Measurements from ENCODE around the gene MEIOC.
"Not testable (repeated sequence)": the region's sequence is repeated elsewhere in the genome, so short reads cannot be mapped to it uniquely, and the experiment has no call there.

The MEIOC gene

DNA sequence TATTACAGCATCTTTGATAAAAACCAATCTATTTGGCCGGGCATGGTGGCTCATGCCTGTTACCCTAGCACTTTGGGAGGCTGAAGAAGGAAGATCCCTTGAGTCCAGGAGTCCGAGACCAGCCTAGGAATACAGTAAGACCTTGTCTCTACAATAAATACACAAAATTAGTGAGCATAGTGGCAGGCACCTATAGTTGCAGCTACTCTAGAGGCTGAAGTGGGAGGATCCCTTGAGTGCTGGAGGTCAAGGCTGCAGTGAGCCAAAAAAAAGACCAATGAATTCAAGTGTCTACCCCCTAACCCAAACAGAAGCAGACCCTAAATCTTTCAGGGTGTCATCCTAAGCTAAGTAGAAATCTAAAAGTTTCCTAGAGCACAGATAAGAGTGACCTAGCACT, 7.3 kb upstream of the MEIOC start:
- no peak for DNase-seq

DNA sequence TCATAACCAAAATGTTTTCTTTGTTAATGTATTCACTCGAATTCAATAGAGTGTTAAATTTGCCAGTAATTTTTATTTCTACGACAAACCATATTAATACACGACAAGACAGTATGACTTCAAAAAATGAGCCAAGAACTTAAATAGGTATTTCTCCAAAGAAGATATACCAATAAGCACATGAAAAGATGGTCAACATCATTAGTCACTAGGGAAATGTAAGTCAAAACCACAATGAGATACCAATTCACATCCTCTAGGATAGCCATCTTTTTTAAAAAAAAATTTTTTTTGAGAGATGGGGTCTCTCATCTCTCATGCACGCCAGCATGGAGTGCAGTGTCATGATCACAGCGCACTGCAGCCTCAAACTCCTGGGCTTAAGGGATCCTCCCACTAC, 5.0 kb upstream of the MEIOC start:
- DNase-seq = no peak

DNA sequence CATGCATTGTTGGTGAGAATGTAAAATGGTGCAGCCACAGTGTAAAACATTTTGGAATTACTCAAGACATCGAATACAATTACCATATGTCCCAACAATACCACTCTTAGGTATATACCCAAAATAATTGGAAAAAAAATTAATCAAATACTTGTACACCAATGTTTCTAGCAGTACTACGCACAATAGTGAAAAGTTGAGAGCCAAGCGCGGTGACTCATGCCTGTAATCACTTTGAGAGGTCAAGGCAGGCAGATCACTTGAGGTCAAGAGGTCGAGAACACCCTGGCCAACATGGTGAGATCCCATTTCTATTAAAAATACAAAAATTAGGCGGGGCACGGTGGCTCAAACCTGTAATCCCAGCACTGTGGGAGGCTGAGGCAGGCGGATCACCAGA, 3.5 kb upstream of the MEIOC start:
- DNase-seq = no peak

DNA sequence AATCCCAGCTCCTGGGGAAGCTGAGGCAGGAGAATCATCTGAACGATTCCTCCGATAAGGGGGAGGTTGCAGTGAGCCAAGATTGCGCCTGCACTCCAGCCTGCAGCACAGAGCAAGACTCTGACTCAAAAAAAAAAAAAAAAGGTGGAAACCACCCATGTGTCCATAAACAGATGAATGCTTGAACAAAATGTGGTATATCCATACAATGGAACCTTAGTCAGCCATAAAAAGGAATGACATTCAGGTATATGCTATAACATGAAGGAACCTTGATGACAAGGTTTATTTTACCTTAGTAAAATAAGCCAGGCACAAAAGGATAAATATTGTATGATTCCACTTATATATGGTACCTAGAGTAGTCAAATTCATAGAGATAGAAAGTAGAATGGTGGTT, 2.9 kb upstream of the MEIOC start:
- no peak for DNase-seq

DNA sequence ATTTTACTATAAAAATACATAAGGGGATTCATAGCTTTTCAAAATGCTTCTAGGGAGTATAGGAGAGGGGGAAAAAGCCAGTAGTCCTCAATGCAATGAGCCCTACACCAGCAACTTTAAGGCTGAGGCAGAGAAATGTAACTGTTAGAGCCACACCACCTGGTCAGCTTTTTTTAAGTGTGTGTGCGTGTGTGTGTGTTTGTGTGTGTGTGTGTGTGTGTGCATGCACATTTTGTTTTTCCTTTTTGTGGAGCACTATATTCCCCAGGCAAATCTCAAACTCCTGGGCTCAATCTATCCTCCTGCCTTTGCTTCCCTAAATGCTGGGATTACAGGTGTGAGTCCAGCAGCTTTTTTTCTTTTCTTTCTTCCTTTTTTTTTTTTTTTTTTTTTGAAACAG, 2.3 kb upstream of the MEIOC start:
- DNase-seq = no peak

DNA sequence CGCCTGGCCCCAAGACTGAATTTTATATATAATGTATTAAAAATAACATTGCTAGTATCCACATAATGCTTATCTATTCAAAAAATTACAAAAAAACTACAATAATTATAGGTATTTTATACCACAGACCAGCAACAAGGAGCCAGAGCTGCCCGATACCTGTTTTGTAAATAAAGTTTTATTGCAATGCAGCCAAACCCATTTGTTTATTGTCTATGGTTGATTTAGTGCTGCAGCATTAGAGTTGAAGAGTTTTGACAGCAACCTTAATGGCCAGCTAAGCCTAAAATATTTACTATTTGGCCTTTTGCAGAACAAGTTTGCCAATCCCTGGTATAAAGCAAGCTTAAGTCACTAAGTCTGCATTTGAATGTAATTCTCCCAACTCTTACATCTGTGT, 5.6 kb downstream of the MEIOC start:
- DNase-seq = no peak

GRCh38 chr17:44663095-44663494, 6.8 kb downstream of the MEIOC start:
- no peak for DNase-seq

DNA sequence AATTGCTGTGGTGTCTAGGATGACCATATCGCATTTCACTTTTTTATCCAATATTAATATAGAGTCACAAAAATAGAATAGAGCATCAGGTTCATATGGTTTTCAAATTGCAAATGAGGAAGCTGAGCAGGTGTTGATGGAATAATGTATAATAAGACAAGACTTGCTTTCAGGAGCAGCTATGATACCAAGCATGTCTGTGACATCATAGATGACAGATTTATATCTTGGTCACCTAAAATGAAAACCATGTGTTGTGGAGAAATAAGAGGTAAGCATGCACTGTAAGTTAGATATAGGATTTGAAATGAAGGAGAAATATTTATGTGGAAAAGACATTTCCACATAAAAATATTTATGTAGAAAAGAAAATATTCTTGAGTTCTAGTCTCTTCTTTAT, 8.6 kb downstream of the MEIOC start:
- no peak for DNase-seq

DNA sequence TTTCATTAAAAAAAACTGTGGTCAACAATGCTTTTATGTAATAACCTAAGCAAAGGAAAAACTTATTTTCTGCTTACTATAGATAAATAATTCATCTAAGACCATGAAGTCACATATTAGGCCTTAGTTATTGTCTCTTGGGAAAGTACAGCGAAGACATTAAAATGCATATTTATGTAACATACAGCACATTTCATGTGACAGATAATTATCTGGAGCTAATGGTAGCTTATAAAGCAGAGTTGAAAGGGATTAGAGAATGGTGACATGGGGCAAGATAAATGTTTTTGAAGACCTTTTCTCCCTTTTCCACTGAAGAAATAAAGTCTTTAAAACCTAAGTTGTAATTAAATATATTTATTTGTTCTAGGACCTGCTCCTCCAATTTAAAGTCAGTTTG, 9.7 kb downstream of the MEIOC start:
- no peak for DNase-seq

DNA sequence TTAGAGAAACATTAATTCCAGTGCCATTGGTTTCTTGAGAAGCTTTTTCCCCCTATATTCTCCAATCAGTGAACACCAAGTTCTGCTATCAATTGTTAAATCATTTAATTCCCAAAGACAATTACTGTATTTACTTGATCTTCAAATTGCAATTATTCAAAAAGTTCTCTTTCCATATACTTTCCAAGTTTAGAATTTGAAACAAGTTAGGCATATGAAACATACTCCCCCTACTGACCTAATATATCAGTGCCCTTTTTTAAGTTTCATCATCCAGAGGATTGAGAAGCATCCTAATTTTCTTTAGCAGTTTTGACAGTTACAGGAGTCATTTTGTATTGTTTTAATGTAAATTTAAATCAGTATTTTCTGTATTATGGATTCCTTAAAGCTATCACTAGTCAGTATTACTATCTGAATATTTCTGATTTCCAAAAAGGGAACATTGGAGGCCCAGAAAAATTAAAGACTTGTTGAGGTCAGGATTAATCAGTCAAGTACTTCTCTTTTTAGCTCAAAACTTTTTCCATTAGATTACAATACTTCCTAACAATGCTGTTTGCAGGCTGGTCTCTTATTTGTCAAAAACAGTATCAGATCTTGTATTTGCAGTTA, 16.3 kb downstream of the MEIOC start:
- no peak for DNase-seq

GRCh38 chr17:44673893-44674292, 17.6 kb downstream of the MEIOC start:
- DNase-seq = no peak

- no peak for DNase-seq
Observed at GRCh38 chr17:44677136-44677535, 20.9 kb downstream of the MEIOC start.

GRCh38 chr17:44683303-44683702, 27.0 kb downstream of the MEIOC start:
- not testable (repeated sequence) for DNase-seq

GRCh38 chr17:44687756-44688155, 31.5 kb downstream of the MEIOC start:
- DNase-seq = no peak

DNA sequence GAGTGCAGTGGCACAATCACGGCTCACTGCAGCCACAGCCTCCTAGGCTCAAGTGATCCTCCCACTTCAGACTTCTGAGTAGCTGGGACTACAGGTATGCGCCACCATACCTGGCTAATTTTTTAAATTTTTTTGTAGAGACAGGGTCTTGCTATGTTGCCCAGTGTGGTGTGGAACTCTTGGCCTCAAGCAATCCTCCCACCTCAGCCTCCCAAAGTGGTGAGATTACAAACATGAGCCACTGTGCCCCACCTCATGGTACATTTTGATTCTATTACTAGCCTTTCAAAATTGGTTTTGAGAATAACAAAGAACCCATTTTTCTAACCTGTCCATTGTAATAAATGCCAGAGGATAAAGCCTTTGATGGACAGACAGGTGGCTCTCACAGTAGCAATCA, 31.9 kb downstream of the MEIOC start:
- no peak for DNase-seq

DNA sequence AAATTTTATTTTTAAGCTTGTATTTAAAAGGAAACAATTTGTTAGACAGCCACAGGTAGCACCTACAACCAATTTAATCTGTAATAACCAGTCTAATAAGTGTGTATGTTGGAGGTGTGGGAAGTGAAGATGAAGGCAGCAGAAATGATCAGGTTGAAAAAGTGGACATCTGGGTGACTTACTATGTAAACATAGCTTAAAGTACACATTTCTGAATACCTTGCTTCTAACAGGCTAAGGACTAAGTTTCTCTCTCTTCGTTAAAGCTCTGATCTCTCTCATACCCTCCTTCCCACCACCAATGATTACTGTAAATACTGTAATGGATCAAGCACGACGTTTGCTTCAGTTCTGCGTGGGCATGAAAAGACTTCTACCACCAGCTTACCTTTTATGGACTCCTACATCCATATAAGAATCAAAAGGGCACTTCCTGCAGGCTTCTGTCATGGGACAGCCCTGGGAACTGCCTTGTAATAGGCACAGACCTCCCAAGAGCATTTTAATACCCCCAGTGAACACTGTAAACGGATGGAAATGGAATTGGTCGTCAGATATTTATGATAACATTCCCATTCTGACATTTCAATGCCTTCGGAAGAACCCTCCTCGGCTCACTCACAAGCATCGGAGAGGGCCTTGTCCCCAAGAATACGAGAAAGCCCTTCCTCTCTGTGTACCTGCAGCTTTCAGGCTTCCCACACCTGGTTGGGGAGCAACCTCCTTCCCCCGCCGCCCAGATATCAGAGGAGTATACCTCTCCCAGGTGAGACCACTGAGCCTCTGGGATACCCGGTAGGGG, 32.6 kb downstream of the MEIOC start:
- no peak for DNase-seq

GRCh38 chr17:44689477-44690217, 33.4 kb downstream of the MEIOC start, which contains the start of gene CCDC43:
Gene CCDC43, minus strand, starts transcription at chr17:44689776. Its CDS starts 23 bp downstream, at chr17:44689753.
- peak; percentile 78 to 92 (median 86) for DNase-seq

DNA sequence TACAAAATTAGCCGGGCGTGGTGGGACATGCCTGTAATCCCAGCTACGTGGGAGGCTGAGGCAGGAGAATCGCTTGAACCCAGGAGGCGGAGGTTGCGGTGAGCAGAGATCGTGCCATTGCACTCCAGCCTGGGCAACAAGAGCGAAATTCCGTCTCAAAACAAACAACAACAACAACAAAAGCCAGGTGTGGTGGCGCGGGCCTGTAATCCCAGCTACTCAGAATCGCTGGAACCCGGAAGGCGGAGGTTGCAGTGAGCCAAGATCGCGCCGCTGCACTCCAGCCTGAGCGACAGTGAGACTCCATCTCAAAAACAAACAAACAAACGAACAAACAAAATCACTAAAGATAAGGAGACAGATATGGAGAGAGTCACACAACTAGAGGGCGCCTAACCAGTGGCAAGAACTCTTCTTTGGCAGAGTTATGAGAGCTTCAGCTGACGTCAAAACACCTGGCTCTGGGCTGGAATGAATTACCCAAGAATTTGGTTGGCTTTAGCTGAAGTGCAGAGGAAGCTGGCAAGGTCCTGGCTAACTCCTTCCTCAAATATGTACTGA, 34.6 kb downstream of the MEIOC start:
- peak in 1 of 5 donors; percentile 35 for DNase-seq

- no peak for DNase-seq
Observed at GRCh38 chr17:44693609-44694008, 37.3 kb downstream of the MEIOC start.

- not testable (repeated sequence) for DNase-seq
Observed at GRCh38 chr17:44700288-44700687, 44.0 kb downstream of the MEIOC start.

GRCh38 chr17:44707755-44708400, 51.6 kb downstream of the MEIOC start:
- no peak for DNase-seq

DNA sequence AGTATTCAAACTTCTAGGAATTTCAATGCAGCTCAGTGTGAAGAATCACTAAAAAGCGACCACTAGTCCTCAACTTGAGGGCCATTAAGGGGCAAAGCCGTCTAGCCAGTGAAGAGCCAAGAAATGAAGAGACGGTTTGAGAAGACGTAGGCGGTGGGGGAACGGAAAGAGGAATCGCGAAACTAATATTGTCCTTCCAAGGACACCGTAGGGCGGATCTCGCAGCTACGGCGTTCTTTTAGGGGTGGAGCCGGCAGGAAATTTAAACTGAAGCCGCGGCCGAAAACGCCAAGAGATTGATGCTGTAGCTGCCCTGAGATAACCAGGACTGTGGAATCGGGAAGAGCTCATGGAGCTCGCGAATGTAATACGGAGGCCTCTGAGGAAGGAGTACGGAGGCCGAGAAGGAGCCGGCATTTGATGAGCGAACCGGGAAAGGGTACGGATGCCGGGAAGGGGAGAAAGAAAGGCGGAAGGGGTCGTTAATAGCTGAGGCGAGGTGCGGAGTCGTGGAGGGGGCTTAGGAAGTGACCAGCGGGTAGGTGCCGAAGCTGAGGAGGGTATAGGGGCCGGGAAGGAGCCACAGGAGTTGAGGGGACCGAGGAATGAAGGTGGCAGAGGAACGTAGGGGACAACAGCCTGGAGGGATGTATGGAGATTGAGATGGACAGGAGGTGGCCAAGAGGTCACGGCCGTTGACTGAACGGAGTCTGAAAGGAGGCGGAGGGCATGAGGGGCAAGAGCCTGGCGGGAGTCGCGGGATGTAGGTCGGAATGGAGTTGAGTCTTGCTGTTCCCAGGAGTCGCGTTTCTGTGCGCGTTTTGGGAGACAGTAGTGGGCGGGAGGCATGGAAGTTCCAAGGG, 52.4 kb downstream of the MEIOC start, which contains the start of gene DBF4B:
DBF4B (plus strand) TSS at position 265 of the 863 bp plus-strand sequence; CDS start at position 421, 156 bp downstream.
- peak; percentile 58 to 90 (median 78) for DNase-seq
